HFF-Myc (cell line): ENCODE results near the gene HK3.

ENCODE experiments used
- DNase-seq: peaks from one replicate; pipeline ENCODE4 v3.0.0-alpha.2; 2011; ENCODE audit warnings: low read depth; ENCODE audit errors: extremely low read depth
- H3K4me3 ChIP-seq: replicated peaks from 2 replicates; pipeline ENCODE4 v1.5.1; 2011; ENCODE audit warnings: low read depth, mild to moderate bottlenecking, control low read depth, low read length
- TF ChIP-seq, protein P1 (sequence below): IDR thresholded peaks from 2 replicates; pipeline ENCODE4 v1.5.1; 2012; ENCODE audit warnings: mild to moderate bottlenecking, low read depth, low read length, control low read depth; ENCODE audit errors: missing control alignments

HK3 gene

DNA sequence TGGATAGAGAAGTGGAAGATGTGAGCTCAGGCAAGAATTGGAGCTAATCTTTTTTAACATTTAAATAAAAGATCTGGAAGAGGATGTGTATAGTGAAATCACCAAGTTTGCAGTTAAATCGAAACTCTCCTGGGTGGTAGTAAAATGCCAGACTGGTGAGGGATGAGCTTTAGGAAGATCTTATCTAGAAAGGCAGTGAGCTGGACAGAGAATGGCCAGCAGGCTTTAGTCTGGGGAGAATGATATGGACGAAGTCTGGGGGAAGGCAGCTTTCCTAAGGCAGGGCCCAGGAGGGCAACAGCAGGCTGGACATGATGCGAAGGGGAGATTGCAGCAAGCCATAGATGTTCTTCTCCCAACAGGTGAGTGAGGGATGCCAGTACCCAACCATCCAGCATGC lies 63.2 kb downstream of the HK3 start:
- H3K4me3 ChIP-seq: no peak overlapping the region
- TF ChIP-seq, protein P1, sequence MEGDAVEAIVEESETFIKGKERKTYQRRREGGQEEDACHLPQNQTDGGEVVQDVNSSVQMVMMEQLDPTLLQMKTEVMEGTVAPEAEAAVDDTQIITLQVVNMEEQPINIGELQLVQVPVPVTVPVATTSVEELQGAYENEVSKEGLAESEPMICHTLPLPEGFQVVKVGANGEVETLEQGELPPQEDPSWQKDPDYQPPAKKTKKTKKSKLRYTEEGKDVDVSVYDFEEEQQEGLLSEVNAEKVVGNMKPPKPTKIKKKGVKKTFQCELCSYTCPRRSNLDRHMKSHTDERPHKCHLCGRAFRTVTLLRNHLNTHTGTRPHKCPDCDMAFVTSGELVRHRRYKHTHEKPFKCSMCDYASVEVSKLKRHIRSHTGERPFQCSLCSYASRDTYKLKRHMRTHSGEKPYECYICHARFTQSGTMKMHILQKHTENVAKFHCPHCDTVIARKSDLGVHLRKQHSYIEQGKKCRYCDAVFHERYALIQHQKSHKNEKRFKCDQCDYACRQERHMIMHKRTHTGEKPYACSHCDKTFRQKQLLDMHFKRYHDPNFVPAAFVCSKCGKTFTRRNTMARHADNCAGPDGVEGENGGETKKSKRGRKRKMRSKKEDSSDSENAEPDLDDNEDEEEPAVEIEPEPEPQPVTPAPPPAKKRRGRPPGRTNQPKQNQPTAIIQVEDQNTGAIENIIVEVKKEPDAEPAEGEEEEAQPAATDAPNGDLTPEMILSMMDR: no peak
- no peak for DNase-seq

DNA sequence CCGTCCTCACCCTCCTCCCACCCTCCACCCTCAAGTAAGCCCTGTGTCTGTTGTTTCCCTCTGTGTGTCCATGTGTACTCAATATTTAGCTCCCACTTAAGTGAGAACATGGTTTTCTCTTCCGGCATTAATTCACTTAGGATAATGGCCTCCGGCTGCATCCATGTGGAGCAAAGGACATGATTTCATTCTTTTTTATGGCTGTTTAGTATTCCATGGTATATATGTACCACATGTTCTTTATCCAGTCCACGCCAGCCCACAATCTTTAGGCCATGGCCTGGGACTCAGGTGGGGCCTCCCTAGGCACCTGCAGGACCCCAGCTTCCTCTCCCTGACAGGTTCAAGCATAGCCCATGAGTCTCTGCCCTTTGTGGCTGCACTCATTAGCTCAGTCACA lies 65.9 kb downstream of the HK3 start:
- no peak overlapping the region for H3K4me3 ChIP-seq
- DNase-seq: no peak
- TF ChIP-seq, protein P1: no peak

DNA sequence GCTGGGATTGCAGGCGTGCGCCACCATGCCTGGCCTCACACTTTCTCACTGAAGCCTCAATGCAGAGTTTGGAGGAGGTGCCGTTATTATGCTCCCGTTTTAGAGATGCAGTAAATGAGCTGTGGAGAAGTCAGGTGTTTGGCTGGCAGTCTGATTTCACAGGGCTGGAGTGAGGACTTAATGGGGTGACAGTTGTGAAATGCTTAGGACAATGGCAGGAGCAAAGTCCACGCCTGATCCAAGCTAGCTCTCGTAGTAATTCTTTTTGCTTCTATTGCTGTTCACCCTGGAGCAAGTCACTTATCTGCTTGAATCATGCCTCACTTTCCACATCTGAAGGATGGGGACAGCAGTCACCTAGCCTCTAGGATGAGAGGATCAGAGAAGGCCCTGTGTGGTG lies 67.0 kb downstream of the HK3 start:
- H3K4me3 ChIP-seq: no peak overlapping the region
- DNase-seq: no peak
- TF ChIP-seq, protein P1: no peak

DNA sequence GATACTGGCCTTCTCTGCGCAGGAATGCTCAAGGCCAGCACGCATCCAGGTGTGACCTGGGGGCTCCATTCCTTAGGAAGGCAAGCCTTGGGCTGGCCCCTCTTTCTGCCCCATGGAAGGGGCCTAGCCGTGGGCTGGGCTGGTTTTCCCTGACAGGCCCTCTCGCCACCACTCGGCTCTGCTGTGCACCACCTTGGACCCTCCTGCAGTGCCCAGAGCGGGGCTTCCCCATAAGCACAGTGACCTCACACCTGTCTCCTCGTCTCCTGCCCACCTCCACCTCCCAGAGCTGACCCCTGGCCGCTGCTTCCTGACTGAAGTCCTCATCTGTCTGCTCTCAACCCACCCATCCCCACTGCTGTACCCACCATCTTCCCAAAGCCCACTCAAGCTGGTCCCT lies 67.7 kb downstream of the HK3 start:
- TF ChIP-seq, protein P1: no peak
- DNase-seq: no peak
- H3K4me3 ChIP-seq: no peak overlapping the region

DNA sequence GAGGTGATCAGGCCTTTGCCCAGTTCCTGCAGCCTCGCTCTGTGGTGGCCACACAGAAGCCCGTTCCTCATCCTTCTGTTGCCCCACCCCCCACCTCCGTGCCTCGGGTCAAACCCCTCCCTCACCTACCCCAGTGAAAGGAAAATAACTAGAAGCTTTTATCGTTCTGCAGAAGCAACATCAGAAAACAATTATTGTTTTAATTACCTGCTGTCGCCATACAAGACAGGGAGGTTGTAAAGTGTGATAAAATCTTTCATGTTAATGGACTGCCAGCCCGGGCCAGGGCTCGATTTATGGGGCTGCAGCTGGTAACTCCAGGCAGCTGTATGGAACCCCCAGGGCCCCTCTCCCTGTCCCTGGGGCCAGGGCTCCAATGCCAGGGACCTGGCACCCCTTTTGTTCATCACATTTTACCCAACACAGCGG lies 68.1 kb downstream of the HK3 start:
- DNase-seq: no peak

More for the DNA sequence above, 68.1 kb downstream of the HK3 start:
- TF ChIP-seq, protein P1: no peak
- no peak overlapping the region for H3K4me3 ChIP-seq
